Measurements from ENCODE around the gene AGBL2.

DNA sequence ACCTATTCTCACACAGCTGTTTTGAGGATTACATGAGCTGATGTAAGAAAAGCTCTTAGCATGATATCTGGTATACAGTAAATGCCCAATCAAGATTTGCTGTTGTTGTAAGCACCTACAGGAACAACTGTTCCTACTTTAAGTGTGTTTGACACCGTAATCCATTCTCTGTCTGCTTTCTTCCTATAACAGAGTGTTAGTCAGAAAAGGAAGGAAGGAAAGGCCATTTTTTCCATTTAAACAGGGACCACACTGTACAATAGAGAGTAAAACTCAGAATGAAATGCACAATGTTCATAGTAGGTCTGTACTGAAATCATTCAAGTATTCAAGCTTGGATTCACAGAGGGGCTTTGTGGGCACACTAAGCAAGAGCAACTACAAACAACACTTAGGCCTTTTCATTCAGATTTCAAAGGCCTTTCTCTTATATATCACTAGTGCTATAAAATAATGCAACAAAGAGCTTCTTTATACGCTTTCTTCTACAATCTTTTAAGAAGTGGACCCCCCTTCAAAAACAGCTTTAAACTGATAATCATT, 94.3 kb downstream of the AGBL2 start:
- no peak for TF ChIP-seq POLR2A (IDR thresholded peaks at IDR 0.05)
- TF ChIP-seq, protein P1, sequence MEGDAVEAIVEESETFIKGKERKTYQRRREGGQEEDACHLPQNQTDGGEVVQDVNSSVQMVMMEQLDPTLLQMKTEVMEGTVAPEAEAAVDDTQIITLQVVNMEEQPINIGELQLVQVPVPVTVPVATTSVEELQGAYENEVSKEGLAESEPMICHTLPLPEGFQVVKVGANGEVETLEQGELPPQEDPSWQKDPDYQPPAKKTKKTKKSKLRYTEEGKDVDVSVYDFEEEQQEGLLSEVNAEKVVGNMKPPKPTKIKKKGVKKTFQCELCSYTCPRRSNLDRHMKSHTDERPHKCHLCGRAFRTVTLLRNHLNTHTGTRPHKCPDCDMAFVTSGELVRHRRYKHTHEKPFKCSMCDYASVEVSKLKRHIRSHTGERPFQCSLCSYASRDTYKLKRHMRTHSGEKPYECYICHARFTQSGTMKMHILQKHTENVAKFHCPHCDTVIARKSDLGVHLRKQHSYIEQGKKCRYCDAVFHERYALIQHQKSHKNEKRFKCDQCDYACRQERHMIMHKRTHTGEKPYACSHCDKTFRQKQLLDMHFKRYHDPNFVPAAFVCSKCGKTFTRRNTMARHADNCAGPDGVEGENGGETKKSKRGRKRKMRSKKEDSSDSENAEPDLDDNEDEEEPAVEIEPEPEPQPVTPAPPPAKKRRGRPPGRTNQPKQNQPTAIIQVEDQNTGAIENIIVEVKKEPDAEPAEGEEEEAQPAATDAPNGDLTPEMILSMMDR (IDR thresholded peaks at IDR 0.05) = no peak
